ENCODE data around the gene EDC4.

The EDC4 gene

DNA sequence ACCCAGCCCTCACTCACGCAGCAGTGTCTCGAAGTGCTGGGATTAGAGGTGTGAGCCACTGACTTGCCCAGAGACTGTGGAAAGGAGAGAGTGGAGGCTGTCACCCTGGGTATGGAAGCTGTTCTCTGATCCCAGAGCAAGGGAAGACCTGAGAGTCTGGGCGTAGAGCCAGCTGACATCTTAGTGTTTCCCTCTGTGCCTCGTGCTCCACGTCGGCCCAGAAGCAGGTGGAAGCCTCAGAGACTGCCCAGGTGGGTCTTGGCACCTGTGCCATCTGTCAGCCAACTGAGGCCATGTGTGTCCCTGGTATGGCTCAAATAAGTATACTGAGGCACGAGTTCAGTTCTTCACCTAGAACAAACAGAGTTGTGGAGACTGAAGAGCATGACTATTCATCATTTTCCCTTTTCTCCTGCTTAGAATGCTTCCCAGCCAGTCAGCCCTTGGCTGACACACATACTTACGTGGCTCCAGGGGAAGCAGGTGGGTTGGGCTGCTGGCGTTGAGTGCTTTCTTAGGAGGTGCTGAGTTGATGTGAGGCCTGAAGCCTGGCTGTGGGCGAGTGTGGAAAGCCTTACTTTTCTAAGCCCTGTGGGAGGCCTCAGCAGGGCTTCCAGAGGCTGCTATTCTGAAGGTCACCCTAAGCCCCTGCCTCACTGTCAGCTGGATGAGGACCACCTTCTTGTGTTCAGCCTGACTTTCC lies 50.7 kb downstream of the EDC4 start:
- no peak overlapping the region for H3K27ac Mint-ChIP-seq
- H3K4me1 Mint-ChIP-seq: peaks cover 5% of the 10 kb centered on the region
- TF ChIP-seq, protein P1, sequence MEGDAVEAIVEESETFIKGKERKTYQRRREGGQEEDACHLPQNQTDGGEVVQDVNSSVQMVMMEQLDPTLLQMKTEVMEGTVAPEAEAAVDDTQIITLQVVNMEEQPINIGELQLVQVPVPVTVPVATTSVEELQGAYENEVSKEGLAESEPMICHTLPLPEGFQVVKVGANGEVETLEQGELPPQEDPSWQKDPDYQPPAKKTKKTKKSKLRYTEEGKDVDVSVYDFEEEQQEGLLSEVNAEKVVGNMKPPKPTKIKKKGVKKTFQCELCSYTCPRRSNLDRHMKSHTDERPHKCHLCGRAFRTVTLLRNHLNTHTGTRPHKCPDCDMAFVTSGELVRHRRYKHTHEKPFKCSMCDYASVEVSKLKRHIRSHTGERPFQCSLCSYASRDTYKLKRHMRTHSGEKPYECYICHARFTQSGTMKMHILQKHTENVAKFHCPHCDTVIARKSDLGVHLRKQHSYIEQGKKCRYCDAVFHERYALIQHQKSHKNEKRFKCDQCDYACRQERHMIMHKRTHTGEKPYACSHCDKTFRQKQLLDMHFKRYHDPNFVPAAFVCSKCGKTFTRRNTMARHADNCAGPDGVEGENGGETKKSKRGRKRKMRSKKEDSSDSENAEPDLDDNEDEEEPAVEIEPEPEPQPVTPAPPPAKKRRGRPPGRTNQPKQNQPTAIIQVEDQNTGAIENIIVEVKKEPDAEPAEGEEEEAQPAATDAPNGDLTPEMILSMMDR (IDR thresholded peaks at IDR 0.05; ENCODE audit: unreplicated experiment in 3 of 3): no peak
- H3K36me3 Mint-ChIP-seq (ENCODE audit: low read depth): no peaks in the 10 kb centered on the region
- no peak overlapping the region for H3K4me3 Mint-ChIP-seq
- no peaks in the 10 kb centered on the region for H3K27me3 Mint-ChIP-seq (ENCODE audit: low read depth)
- H3K9me3 Mint-ChIP-seq: no peaks in the 10 kb centered on the region

DNA sequence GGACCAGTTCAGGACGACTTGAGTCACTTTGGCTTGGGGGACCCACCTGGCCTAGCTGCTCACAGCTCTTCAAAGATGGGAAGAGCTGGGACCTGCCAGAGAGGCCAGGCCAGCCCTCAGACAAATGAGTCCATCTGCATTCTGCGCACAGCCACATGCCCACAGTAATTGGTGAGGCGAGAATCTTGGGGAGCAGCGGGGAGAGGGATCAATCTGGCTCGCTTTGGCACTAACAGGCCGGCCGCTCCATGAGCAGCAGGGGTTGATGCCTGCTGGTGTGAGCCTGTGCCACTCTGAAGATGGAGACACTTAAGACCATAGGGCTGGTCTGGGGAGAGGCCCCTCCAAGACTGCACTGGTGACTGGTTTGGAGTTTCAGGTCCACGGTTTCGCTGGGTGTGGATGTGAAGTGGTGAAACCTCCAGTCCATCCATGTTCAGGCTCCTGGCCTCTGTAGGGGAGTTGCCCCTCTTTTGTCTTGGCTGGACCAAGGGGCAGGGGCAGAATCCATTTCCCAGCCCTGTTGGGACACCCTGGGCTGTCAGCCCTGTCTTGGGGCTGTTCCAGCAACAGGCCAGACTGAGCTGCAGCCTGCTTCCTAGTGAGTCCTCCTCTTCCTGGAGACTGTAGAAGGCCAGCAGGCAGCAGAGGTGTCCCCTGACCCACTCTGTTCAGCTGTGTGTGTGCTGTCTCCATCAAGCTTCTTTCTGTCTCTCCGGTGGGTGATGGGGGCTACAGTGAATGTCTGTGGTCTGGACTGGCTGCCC lies 51.5 kb downstream of the EDC4 start:
- no peaks in the 10 kb centered on the region for H3K27me3 Mint-ChIP-seq (ENCODE audit: low read depth)
- no peak overlapping the region for H3K27ac Mint-ChIP-seq
- no peaks in the 10 kb centered on the region for H3K9me3 Mint-ChIP-seq
- no peak overlapping the region for H3K4me3 Mint-ChIP-seq
- H3K4me1 Mint-ChIP-seq: peaks cover 5% of the 10 kb centered on the region
- TF ChIP-seq, protein P1 (IDR thresholded peaks at IDR 0.05; ENCODE audit: unreplicated experiment in 3 of 3): no peak
- H3K36me3 Mint-ChIP-seq (ENCODE audit: low read depth): no peaks in the 10 kb centered on the region

DNA sequence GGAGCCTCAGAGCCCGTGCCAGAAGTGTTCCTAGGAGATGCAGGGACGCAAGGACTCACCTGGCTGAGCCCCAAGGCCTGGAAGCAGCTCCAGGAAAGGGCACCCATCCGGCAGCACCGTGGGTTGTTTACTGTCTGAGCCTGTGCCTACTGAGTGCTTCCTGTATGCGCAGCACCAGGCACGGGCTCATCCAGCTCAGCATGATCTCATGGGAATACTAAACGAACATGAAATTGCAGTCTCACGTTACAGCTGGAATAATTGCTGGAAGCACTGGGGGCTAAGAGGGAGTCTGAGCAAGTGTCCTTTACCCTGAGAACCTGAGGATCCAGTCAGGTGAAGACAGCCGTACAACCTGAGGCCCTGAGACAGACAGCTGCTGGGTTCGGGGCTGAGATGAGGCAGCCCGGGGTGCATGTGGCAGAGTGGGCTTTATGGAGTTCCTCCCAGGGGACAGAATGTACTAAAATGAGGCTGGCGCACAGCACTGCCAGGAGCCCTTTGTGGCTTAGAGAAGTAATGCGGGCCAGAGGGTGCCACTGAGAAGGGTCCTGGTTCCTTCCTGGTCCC lies 53.4 kb downstream of the EDC4 start:
- no peaks in the 10 kb centered on the region for H3K9me3 Mint-ChIP-seq
- H3K27me3 Mint-ChIP-seq (ENCODE audit: low read depth): no peaks in the 10 kb centered on the region
- H3K36me3 Mint-ChIP-seq (ENCODE audit: low read depth): no peaks in the 10 kb centered on the region
- peaks cover 5% of the 10 kb centered on the region for H3K4me1 Mint-ChIP-seq
- TF ChIP-seq, protein P1 (IDR thresholded peaks at IDR 0.05; ENCODE audit: unreplicated experiment in 3 of 3): no peak
- no peak overlapping the region for H3K4me3 Mint-ChIP-seq
- no peak overlapping the region for H3K27ac Mint-ChIP-seq

DNA sequence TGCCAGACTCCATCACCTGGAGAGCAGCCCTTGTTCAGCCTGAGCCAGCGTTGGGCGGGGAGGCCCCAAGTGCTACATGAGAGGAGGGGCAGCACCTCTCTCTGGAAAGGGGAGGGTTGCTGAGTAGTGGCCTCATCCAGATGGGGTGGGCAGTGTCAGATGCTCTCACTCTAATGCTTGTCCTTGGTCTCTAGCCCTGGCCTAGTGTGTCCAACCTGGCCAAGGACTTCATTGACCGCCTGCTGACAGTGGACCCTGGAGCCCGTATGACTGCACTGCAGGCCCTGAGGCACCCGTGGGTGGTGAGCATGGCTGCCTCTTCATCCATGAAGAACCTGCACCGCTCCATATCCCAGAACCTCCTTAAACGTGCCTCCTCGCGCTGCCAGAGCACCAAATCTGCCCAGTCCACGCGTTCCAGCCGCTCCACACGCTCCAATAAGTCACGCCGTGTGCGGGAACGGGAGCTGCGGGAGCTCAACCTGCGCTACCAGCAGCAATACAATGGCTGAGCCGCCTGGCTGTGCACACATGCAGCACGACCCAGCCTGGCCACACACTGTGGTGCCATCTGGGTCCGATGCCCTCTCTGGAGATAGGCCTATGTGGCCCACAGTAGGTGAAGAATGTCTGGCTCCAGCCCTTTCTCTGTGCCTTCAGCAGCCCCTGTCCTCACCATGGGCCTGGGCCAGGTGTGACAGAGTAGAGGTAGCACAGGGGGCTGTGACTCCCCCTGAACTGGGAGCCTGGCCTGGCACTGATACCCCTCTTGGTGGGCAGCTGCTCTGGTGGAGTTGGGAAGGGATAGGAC lies 54.5 kb downstream of the EDC4 start:
- peaks cover 5% of the 10 kb centered on the region for H3K4me1 Mint-ChIP-seq
- no peaks in the 10 kb centered on the region for H3K27me3 Mint-ChIP-seq (ENCODE audit: low read depth)
- H3K4me3 Mint-ChIP-seq: no peak overlapping the region
- TF ChIP-seq, protein P1 (IDR thresholded peaks at IDR 0.05; ENCODE audit: unreplicated experiment in 3 of 3): no peak
- H3K36me3 Mint-ChIP-seq (ENCODE audit: low read depth): no peaks in the 10 kb centered on the region
- no peaks in the 10 kb centered on the region for H3K9me3 Mint-ChIP-seq
- H3K27ac Mint-ChIP-seq: no peak overlapping the region

DNA sequence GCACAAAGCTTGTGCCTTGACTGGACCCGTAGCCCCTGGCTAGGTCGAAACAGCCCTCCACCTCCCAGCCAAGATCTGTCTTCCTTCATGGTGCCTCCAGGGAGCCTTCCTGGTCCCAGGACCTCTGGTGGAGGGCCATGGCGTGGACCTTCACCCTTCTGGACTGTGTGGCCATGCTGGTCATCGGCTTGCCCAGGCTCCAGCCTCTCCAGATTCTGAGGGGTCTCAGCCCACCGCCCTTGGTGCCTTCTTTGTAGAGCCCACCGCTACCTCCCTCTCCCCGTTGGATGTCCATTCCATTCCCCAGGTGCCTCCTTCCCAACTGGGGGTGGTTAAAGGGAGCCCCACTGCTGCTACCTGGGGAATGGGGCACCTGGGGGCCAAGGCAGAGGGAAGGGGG lies 55.3 kb downstream of the EDC4 start:
- no peak overlapping the region for H3K27ac Mint-ChIP-seq
- TF ChIP-seq, protein P1 (IDR thresholded peaks at IDR 0.05; ENCODE audit: unreplicated experiment in 3 of 3): no peak
- H3K9me3 Mint-ChIP-seq: no peaks in the 10 kb centered on the region
- H3K4me1 Mint-ChIP-seq: peaks cover 1% of the 10 kb centered on the region
- H3K4me3 Mint-ChIP-seq: no peak overlapping the region
- H3K36me3 Mint-ChIP-seq (ENCODE audit: low read depth): no peaks in the 10 kb centered on the region
- no peaks in the 10 kb centered on the region for H3K27me3 Mint-ChIP-seq (ENCODE audit: low read depth)

All from nephron (organoid).